B cell (primary cell): ENCODE results near the gene DNAI1. TPM values are rescaled to one million over a fixed set of nuclear protein-coding genes. Genes with fewer than 3 reads are reported as not detected.

Source experiments
- ATAC-seq: fragments of 200-7000 bp; cut with Tn5 transposase; one replicate; pipeline ENCODE4 v1.10.0; 2021; ENCODE audit warnings: low read depth, mild to moderate bottlenecking, moderate number of reproducible peaks, moderate library complexity
- CTCF ChIA-PET: fragments of 350-600 bp; sonication (Branson Sonifier 250); formaldehyde crosslinking; loops from one replicate; lab custom pipeline; 2021; ENCODE audit warnings: antibody characterized with exemption, inconsistent platforms; lab: Charles Lee
- POLR2A ChIA-PET: fragments of 350-600 bp; sonication (Branson Sonifier 250); formaldehyde crosslinking; loops from one replicate; lab custom pipeline; 2021; ENCODE audit warnings: antibody characterized with exemption; lab: Charles Lee
- DNase-seq: peaks from one replicate; pipeline ENCODE4 v3.0.0; 2013
- H2AFZ ChIP-seq: 2 replicates; pipeline ENCODE4 v1.6.1; 2012; ENCODE audit warnings: mild to moderate bottlenecking, low read depth, low read length; ENCODE audit not compliant: insufficient read depth, poor library complexity, severe bottlenecking
- H3K27ac ChIP-seq, 2 donors: 1 replicate in 1 of 2; 2 replicates in 1 of 2; pipeline ENCODE4 v1.5.1; 2012 to 2013; ENCODE audit warnings: low read length in 2 of 2, mild to moderate bottlenecking in 2 of 2, moderate library complexity in 1 of 2
- H3K27me3 ChIP-seq, 4 experiments: fragments of 200-600 bp in 1 of 4; sonication (generic) in 1 of 4; replicated peaks in 1 of 4; 1 replicate in 2 of 4; 2 replicates in 2 of 4; pipeline versions ENCODE4 v1.6.1 to v1.7.0; 2013 to 2016; ENCODE audit warnings: low read length in 3 of 4, mild to moderate bottlenecking in 2 of 4, mixed read lengths in 1 of 4, moderate library complexity in 1 of 4; ENCODE audit not compliant: insufficient read depth in 4 of 4, control insufficient read depth in 3 of 4; ENCODE audit errors: control extremely low read depth in 1 of 4
- H3K36me3 ChIP-seq, 2 experiments: replicated peaks in 1 of 2; 1 replicate in 1 of 2; 2 replicates in 1 of 2; pipeline versions ENCODE4 v1.6.1 to v1.7.1; 2013; ENCODE audit warnings: low read length in 1 of 2; ENCODE audit not compliant: insufficient read depth in 2 of 2, control insufficient read depth in 1 of 2; ENCODE audit errors: control extremely low read depth in 1 of 2, extremely low read depth in 1 of 2
- H3K4me1 ChIP-seq, 2 donors: fragments of 200-600 bp in 1 of 2; sonication (generic) in 1 of 2; 1 replicate in 1 of 2; 2 replicates in 1 of 2; pipeline versions ENCODE4 v1.5.1 to v1.6.1; 2013 to 2017; ENCODE audit warnings: low read length in 2 of 2; ENCODE audit not compliant: control insufficient read depth in 2 of 2, insufficient read depth in 2 of 2
- H3K4me2 ChIP-seq: replicated peaks from 2 replicates; pipeline ENCODE3; 2012; ENCODE audit warnings: mild to moderate bottlenecking, low read depth, low read length; ENCODE audit not compliant: poor library complexity, severe bottlenecking
- H3K4me3 ChIP-seq, 5 experiments: fragments of 200-600 bp in 1 of 5; sonication (generic) in 1 of 5; 1 replicate in 3 of 5; 2 replicates in 2 of 5; pipeline versions ENCODE4 v1.5.1 to v1.7.0; 2011 to 2016; ENCODE audit warnings: low read length in 4 of 5, mild to moderate bottlenecking in 4 of 5, low read depth in 2 of 5, control low read depth in 1 of 5, moderate library complexity in 1 of 5; ENCODE audit not compliant: insufficient read depth in 1 of 5; ENCODE audit errors: control extremely low read depth in 1 of 5, extremely low read depth in 1 of 5
- H3K79me2 ChIP-seq: fragments of 200-600 bp; sonication (generic); one replicate; pipeline ENCODE4 v1.6.0; 2016; ENCODE audit warnings: low read length; ENCODE audit not compliant: control insufficient read depth, insufficient read depth
- H3K9ac ChIP-seq: fragments of 200-600 bp; sonication (generic); 2 replicates; pipeline ENCODE4 v1.6.1; 2017; ENCODE audit warnings: mild to moderate bottlenecking, low read length, moderate library complexity
- H3K9me3 ChIP-seq, 3 donors: one replicate each; pipeline versions ENCODE4 v1.6.1 to v1.7.1; 2013; ENCODE audit warnings: low read length in 2 of 3; ENCODE audit not compliant: control insufficient read depth in 2 of 3, insufficient read depth in 1 of 3; ENCODE audit errors: control extremely low read depth in 1 of 3
- H4K20me1 ChIP-seq: 2 replicates; pipeline ENCODE4 v1.6.0; 2012; ENCODE audit warnings: mild to moderate bottlenecking, low read length; ENCODE audit not compliant: insufficient read depth, control insufficient read depth, poor library complexity, severe bottlenecking
- H3K27ac Mint-ChIP-seq: one replicate; pipeline ENCODE4 v1.8.0; 2021; ENCODE audit warnings: mixed read lengths
- H3K27me3 Mint-ChIP-seq: one replicate; pipeline ENCODE4 v1.8.0; 2021; ENCODE audit warnings: mixed read lengths
- H3K4me1 Mint-ChIP-seq: one replicate; pipeline ENCODE4 v1.8.0; 2021; ENCODE audit warnings: mixed read lengths
- H3K4me3 Mint-ChIP-seq: one replicate; pipeline ENCODE4 v1.8.0; 2021; ENCODE audit warnings: mixed read lengths
- H3K9me3 Mint-ChIP-seq: one replicate; pipeline ENCODE4 v1.8.0; 2022; ENCODE audit warnings: mixed read lengths; ENCODE audit not compliant: insufficient read depth
- CTCF ChIP-seq: fragments of 200-600 bp; IDR thresholded peaks from one replicate; pipeline ENCODE4 v1.8.0; 2022; ENCODE audit warnings: antibody characterized with exemption, mild to moderate bottlenecking
- EZH2 ChIP-seq: IDR thresholded peaks from 2 replicates; pipeline ENCODE4 v1.6.1; 2012; ENCODE audit warnings: borderline replicate concordance, low read depth, mild to moderate bottlenecking, moderate library complexity, low read length; ENCODE audit not compliant: insufficient read depth, poor library complexity, severe bottlenecking
- WGBS: methylation state at CpG from one replicate; pipeline ENCODE4 v1.1.5; 2013; ENCODE audit warnings: missing lambda C conversion rate; ENCODE audit not compliant: insufficient coverage; 5-methylcytosine and 5-hydroxymethylcytosine counted together
- intact Hi-C: fragments of 100-400 bp; cut with micrococcal nuclease; formaldehyde crosslinking; loops from one replicate; pipeline ENCODE4 v1.10.0; 2022
- polyA plus RNA-seq: library from polyadenylated mRNA; depleted of rRNA; stranded (reverse); fragments of >200 nt; gene quantifications from 2 replicates; pipeline ENCODE4 v1.2.3, GENCODE V29; 2012
- total RNA-seq, 2 donors: library from RNA; stranded (reverse); fragments of 120-200 nt in 1 of 2; gene quantifications; 1 replicate in 1 of 2; 2 replicates in 1 of 2; pipeline versions ENCODE4 v1.2.3 to v1.2.4, GENCODE V29; 2013 to 2022

DNAI1 gene
- total and polyA plus RNA-seq, 2 donors (not counting 1 experiment from before 2014, with no cell fraction given), result not detected

GRCh38 chr9:34522971-34523797 lies 64.6 kb downstream of the DNAI1 start, which contains the start of gene ENHO:
ENHO (minus strand) TSS chr9:34522990; CDS start chr9:34521695, 1,295 bp downstream.
- H3K79me2 ChIP-seq, result no peaks in the 10 kb centered on the region
- DNase-seq, result peak; percentile 95
- H3K4me1 ChIP-seq, result peaks cover 9 to 12% of the 10 kb centered on the region in 2 donors
- ChIA-PET POLR2A (no interaction called here), CTCF (interaction anchor here (0.9 kb wide), 1 partner anchor 119 kb away, joined by 4 read pairs; no protein-coding TSS in a partner anchor)
- H3K27me3 Mint-ChIP-seq, result peaks cover 28% of the 10 kb centered on the region
- peak within 1 kb of the TSS in 4 of 5 experiments; percentile 37 to 69 (median 50) for H3K4me3 ChIP-seq
- 5% methylated on average over 61 of the region's 63 CpGs for WGBS
- H3K27ac Mint-ChIP-seq, result peak within 1 kb of the TSS; percentile 76
- no peaks in the 10 kb centered on the region for H3K9me3 Mint-ChIP-seq
- peak within 1 kb of the TSS; percentile 93 for H3K4me2 ChIP-seq
- no peaks in the 10 kb centered on the region for H3K36me3 ChIP-seq
- peak within 1 kb of the TSS; percentile 89 for H3K4me3 Mint-ChIP-seq
- no peaks in the 10 kb centered on the region for H4K20me1 ChIP-seq
- peak; percentile 98 for ATAC-seq
- peaks cover 13% of the 10 kb centered on the region for H3K4me1 Mint-ChIP-seq
- H3K9ac ChIP-seq, result peak within 1 kb of the TSS; percentile 62
- no peaks in the 10 kb centered on the region for H3K9me3 ChIP-seq
- H2AFZ ChIP-seq, result peak within 1 kb of the TSS; percentile 73
- intact Hi-C loops, result loop anchor here (1.0 kb wide), 4 partner anchors 65 to 194 kb away; partner anchors contain the start of genes DNAI1, FAM219A, KIF24 and NUDT2
- TF ChIP-seq CTCF (no peak), EZH2 (no peak)
- H3K27ac ChIP-seq, result no peak within 1 kb of the TSS
- peaks cover 0 to 18% (median 4%) of the 10 kb centered on the region in 4 experiments for H3K27me3 ChIP-seq

- Histone ChIP-seq H3K9ac (no peak overlapping the region), H2AFZ (no peak overlapping the region), H3K9me3 (no peaks in the 10 kb centered on the region), H3K4me3 (no peak overlapping the region), H3K27me3 (peaks cover 0 to 18% (median 4%) of the 10 kb centered on the region in 4 experiments), H3K79me2 (no peaks in the 10 kb centered on the region), H4K20me1 (no peaks in the 10 kb centered on the region), H3K4me1 (peaks cover 9 to 12% of the 10 kb centered on the region in 2 donors), H3K4me2 (no peak overlapping the region), H3K27ac (no peak overlapping the region), H3K36me3 (no peaks in the 10 kb centered on the region)
- peaks cover 30% of the 10 kb centered on the region for H3K27me3 Mint-ChIP-seq
- CTCF ChIA-PET, result interaction anchor here (0.9 to 1.7 kb wide), 2 partner anchors 26 to 66 kb away, joined by 3 to 5 read pairs; partner anchors contain the start of genes DNAI1 and FAM219A
- no peak overlapping the region for H3K27ac Mint-ChIP-seq
- ATAC-seq, result no peak
- no peak for TF ChIP-seq CTCF
- no peak for TF ChIP-seq EZH2
- no peak for DNase-seq
- POLR2A ChIA-PET, result no interaction called here
- 98% methylated on average over 3 of the region's 3 CpGs for WGBS
- H3K9me3 Mint-ChIP-seq, result no peaks in the 10 kb centered on the region
- peaks cover 13% of the 10 kb centered on the region for H3K4me1 Mint-ChIP-seq
- intact Hi-C loops, result no loop called here
- H3K4me3 Mint-ChIP-seq, result no peak overlapping the region
Observed at GRCh38 chr9:34524349-34524748, 65.7 kb downstream of the DNAI1 start.
